HG02763 (cell line): ENCODE data around the gene ORC2.
"Not testable (repeated sequence)": the region's sequence is repeated elsewhere in the genome, so short reads cannot be mapped to it uniquely, and the experiment has no call there.

Experiments
- ATAC-seq: cut with Tn5 transposase; IDR thresholded peaks from one replicate; pipeline ENCODE4 v1.9.1; 2021; ENCODE audit warnings: mild to moderate bottlenecking, moderate library complexity; ENCODE audit not compliant: unreplicated experiment

The ORC2 gene

DNA sequence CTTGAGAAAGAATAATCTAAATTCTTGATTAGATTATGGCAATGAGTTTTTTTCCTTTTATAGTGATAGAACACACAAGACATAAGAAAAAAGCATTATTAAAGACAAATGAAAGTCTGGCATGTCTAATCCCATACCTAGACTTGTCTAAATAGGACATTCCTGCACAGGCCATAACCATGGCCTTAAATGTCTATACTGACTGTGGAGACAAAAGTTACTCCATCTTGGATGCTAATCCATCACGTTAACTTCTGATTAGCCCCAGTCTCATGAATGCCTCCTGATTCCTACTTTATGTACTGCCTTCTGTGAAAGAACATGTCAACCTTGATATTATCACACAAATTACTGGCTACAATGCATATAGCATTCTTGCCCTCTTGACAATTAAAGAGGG, 23.6 kb downstream of the ORC2 start:
- ATAC-seq, result no peak

DNA sequence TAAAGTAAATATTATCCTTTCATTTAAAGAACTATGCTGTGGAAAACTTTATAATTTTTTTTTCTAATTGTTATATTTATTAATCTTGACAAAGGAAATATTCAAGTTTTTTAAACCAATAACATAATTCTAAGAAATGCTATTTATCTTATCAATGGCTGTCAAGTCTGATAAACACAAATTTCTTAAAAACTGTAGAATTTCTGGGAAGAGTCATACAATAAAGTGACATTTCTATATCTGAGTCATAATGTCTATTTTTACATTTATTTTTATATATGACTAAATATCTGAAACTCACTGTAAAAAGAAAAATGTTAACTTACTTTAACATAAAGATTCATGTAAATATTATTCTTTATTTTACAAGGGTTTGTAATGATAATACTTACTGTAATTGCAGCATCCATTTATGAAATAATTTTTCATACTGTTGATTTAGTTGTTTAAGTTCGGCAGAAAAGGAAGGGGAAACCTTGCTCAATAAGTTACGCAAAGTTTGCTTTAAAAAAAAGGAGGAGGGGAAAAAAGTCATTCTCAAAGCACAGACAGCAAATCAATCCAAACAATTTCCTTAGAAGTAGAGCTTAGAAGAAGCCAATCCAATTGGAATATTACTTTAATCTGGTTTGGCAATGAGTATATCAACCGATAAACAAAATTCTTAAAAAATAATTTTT, 32.4 kb downstream of the ORC2 start:
- ATAC-seq, result no peak

DNA sequence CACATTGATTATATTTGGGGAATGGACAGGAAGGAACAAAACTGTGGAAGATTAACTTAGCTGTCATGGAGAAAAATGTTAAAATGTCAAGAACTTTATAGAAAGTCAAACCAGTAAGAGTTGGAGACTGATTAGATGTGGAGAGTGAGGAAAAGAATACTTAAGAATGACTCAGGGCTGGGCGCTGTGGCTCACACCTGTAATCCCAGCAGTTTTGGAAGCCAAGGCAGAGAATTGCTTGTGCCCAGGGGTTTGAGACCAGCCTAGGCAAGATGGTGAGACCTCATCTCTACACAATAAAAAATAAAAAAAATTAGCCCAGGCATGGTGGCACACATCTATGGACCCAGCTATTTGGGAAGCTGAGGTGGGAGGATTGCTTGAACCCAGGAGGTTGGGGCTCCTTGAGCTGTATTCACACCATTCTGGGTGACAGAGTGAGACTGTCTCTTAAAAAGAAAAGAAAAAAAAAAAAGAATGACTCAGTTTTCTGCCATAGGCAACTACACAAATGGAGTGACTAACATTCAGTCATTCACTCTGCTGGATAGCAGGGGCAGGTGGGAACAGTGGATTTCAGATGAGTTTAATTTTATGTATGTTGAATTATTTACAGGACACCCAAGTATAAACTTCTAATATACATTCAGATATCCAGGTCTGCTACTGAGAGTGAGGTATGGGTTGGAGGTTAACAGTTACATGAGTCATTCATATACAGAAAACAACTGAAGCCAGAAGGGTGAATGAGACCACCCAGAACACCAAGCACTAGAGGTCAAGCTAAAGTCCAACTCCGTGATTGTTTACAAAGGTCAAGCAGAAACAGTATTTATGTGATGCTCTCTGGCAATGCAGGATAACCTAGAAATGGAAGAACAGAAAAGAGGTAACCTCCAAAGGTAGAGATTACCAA, 33.9 kb downstream of the ORC2 start:
- ATAC-seq, result no peak

DNA sequence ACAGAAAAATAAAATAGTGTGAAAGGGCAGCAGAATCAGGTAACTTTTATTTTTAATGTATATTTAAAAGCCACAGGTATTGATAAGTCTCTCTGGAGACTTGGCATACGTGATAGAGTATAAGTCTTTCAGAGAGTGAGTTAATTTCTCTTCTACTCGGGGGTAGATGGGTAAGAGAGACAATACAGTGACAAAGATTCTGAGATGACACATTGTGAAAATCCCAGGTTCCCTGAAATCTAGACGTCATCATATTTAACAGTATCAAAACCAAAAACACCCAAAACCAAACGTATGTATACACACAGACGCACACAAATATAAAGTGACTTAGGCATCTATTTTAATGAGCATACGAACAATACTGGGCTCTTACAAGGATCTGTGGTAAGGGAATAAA, 41.0 kb downstream of the ORC2 start:
- no peak for ATAC-seq

DNA sequence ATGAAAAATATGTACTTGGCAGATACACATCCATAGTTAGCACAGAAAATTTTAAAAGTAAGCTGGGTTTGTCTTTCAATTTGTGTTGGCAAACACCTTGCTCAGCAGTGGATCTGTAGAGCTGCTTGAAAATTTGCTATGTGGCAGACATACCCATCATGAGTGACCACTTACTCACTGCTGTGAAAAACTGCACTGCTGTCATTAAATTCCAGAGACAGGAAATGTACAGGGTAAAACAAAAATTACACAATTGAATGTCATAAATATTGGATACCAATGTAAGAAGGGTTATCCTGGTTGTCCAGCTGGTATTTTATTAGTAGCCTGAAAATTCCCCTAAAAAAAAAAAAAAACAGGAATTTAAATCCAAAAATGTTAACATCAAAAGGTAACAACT, 49.8 kb downstream of the ORC2 start:
- no peak for ATAC-seq

DNA sequence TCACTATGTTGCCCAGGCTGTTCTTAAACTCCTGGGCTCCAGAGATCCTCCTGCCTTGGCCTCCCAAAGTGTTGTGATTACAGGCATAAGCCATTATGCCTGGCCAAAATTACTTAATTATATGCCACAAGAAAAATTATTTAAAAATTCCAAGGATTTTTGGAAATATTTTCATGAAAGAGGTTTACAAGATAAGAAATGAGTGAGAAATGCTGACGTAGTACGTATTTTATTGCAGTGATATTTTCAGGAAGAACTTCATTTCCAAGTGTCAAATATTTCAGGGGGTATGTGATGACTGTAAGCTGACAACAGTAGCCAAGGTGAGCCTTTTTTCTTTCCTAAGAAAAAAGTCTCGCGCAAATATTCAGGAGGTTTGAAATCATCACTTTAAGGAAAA, 53.5 kb downstream of the ORC2 start:
- no peak for ATAC-seq

DNA sequence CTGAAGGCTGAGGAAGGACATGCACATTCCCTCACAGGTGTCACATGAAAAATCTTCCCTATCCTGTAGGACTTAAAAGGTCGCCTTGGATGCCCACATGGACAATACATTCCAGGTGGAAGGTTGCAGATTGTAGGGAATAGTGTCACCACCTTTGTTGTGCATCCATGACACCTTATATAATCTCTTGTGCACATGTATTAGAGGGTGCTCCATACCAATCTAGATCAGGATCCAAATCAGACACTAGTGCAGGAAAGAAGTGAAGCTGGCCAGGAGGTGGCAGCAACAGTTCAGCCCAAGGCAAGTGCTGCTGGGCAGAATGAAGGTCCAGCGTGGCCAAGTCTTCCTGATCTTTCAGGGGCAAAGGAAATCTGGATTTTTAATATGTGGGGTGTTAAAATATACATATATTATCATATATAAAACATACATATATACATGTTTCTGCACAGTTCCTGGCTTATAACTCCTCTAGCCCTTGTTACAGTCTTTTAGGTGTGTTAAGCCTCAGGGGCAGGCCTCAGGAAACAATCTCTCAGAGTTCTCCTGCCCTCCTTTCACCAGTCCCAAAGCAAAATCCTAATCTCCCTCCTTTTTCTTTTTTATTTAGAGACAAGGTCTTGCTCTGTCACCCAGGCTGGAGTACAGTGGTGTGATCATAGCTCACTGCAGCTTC, 57.7 kb downstream of the ORC2 start:
- peak; percentile 44 for ATAC-seq

DNA sequence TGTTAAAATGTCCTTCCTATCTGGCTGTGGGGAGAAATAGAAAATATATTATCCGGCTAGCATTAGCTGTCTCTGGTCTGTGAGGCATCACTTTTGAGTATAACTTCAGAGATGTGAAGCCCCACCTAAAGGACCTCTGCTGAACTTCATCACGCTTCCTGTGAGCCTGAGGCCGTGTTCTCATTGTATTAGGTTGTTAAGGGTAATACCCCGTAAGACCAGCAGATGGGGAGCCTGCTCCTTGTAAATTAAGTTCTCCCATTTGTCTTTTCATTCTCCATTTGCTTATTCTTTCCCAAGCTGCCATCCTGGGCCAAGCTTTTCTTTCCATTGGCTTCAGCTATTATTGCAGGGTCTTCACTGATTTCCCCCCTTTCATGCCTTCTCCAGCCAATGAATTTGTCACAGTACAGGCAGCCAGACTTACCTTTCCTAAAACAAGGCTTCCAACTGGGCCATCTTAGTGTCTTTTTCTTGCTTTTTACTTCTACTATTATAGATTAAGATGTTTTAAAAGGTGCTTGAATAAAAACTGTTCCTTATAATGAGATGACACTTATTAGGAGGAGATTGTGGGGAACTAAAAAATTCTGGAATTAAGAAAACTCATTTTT, 61.9 kb downstream of the ORC2 start:
- ATAC-seq, result peak; percentile 84

DNA sequence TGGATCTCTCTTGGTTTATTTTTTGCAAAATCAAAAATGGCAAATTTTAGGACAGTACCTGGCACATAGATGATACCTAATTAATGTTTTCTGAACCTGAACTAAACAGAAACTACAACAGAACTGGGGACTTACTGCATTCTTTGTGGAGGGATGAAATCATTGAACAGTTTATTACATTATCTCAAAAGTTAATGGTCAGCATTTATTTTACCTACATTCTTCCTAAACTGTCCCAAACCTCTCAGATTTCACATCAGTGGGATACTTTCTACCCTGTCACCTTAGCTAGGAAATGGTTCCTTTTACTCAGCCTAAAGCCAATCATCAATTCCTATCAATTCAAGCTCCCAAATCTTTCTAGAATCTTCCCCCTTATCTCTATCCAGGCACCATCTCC, 64.0 kb downstream of the ORC2 start:
- ATAC-seq, result no peak

DNA sequence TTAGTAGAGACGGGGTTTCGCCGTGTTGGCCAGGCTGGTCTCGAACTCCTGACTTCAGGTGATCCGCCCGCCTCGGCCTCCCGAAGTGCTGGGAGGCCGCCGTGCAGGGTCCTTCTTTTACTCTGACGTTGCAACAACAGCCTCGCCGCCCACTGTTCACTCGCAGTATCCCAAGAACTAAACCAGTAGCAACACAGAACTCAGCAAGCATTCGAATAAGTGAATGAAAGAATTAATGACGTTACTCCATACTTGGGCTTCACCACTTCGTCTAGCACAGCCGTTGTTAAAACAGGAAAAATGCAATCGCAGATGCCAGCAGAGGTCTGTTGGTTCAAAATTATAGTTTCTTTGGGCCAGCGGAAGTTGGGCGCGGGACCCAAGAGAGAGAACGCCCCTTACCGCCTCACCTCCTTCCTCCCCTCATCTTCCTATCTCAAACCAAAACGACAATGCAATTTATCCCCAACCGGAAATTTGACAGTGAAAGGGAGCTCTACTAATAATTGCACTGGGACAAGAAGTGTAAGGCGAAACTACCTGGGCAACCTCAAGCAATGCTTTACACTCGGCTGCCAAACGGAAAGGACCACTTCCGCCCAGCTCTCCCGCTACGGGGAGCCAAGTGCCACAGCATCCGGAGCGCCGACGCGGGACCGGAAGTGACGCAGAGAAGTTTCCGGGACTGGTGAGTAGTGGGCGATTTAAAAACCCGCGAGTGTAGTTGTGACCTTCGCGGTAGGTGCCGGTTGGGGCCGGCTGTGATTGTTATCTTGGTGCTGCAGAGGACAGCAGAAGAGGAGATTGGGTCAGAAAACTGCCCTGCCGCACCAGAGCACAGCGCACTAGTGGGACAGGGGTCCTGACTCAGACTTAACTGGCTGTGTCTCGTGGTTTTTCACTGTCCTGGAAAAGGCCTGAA, 74.5 kb downstream of the ORC2 start, which contains the start of the genes NIF3L1 and PPIL3:
Gene NIF3L1, plus strand, starts transcription at position 668 of the 922 bp plus-strand sequence. CDS start 2,573 bp downstream, outside the sequence.
Gene PPIL3, minus strand, starts transcription at position 374 of the 922 bp plus-strand sequence. CDS start 1,462 bp downstream, outside the sequence.
- ATAC-seq, result peak; percentile 88

DNA sequence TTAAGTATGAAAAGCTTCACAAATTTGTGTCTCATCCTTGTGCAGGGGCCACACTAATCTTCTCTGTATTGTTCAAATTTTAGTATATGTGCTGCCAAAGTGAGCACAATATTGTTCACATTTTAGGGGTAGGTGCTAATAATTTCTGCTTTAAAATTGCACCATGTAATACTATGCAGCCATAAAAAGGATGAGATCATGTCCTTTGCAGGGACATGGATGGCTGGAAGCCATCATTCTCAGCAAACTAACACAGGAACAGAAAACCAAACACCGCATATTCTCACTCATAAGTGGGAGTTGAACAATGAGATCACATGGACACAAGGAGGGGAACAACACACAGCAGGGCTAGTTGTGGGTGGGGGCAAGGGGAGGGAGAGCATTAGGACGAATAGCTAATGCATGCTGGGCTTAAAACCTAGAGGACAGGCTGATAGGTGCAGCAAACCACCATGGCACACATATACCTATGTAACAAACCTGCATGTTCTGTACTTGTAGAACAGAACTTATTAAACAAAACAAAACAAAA, 81.7 kb downstream of the ORC2 start:
- ATAC-seq, result not testable (repeated sequence)

DNA sequence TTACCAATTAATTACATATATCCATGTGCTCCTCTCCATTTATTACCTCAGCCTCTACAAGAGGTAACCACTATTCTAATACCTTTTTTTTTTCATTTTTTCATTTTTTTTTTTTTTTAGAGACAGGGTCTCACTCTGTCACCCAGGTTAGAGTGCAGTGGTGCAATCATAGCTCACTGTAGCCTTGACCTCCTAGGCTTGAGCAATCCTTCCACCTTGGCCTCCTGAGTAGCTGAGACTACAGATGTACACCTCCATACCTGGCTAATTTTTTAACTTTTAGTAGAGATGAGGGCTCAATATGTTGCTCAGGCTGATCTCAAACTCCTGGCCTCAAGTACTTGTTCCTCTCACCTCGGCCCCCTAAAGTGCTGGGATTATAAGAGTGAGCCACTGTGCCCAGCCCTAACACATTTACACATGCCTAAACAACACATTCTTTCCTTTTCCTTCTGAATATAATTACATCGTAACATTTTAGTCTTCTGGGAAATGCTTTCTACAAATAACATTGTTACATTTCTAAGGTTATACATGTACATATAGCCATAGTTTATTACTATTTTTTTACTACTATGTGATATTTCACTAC, 85.1 kb downstream of the ORC2 start:
- ATAC-seq, result no peak

DNA sequence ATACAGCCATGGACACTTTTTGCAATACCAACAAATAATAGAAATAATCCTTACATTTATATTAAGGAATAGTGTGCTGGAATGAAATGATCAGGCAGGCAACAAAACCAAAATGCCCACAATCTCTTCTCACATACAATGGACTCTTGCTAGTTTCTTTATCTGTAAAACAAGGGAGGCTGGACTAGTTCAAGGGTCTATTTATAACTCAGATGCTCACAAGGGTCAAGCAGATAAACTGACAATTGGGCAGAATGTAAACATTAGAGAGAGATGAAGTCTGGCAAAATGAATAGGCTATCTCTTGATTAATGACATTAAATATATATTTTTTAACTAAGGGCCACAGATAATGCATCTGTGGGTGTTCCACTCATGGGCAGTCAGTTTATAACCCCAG, 86.0 kb downstream of the ORC2 start:
- no peak for ATAC-seq

DNA sequence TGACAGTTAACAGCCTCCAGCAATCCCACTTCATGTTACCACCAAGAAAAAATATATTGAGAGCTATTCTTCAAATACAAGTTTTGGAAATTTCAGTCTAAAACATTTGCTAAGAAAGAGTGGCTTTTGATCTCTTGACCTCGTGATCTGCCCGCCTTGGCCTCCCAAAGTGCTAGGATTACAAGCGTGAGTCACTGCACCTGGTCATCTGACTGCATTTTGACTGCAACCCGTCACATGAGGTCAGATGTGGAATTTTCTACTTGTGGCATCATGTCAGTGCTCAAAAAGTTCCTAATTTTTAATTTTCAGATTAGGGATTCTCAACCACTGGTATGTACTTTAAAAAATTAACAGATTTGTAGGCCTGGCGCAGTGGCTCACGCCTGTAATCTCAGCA, 89.9 kb downstream of the ORC2 start:
- no peak for ATAC-seq

DNA sequence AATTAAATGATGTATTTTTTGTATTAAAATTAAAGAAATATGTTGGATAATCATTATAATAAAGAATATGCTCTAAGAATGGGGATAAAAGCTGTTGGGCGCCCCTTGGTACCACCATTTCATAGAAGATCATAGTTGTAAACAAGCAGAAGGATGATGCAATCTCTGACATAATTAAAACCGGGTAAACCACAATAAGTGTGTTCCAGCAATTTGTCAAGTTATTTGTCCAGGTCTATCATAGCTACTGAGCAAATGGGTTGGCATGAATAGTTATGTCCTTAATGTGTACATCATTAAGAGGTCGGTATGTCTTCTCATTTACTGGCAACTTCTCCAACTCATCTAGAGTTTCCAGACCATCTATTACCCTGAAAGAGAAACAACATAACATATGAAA, 92.3 kb downstream of the ORC2 start:
- no peak for ATAC-seq

DNA sequence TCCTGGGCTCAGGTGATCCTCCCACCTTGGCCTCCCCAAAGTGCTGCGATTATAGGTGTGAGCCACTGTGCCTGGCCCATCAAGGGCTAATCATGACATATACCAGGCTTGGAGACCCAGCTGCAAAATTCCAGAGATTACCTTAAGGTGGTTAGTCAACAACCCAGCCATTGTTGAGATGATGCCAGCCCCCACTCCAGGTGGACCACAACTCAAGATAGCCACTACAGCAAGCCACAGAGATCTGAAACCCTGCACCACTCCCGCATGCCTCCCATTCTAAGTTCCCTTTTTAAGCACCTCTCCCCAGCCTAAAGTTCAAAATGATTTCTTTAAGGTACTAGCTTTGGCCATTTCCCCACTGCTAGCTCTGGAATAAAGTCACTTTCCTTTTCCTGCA, 94.4 kb downstream of the ORC2 start:
- ATAC-seq, result no peak

DNA sequence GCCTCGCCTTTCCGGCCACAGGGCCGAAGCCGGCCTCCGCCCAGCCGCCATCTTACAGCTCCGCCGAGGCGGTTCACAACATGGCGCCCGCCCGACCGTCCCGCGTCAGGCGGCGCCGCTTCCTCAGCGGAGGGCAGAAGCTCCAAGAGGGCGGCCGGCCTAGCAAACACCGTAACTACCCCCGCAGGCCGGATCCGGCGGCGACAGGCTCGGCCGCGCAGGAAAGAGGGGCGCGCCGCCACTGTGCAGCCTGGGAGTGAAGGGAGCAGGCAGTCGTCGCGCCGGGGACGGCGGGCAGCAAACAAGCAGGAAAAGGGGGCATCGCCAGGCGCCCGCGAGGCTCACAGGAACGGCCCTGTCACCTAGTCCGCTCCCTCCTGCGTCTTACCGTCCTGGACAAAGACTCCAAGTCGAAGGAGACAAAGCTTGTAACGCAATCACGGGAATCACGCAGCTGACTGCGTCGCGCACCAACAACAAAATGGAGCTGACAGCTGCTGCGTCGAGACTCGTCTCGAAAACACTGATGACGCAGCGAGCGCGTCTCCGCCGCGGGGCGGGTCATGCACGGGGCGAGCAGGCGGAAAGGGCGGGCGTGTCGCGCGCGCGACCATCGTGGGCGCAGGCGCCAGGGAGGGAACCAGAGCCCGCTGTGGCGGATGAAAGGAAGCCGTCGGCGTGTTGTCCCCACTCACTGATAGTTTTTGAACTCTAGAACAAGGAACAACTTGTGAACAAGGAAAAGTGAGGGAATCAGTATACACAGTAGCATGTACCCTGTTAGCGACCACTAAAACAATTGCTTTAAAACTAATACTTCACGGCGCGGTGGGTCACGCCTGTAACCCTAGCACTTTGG, 99.1 kb downstream of the ORC2 start, which contains the start of gene CLK1:
Gene CLK1, minus strand, starts transcription at position 483 of the 859 bp plus-strand sequence. CDS start 2,796 bp downstream, outside the sequence.
- peak; percentile 86 for ATAC-seq

DNA sequence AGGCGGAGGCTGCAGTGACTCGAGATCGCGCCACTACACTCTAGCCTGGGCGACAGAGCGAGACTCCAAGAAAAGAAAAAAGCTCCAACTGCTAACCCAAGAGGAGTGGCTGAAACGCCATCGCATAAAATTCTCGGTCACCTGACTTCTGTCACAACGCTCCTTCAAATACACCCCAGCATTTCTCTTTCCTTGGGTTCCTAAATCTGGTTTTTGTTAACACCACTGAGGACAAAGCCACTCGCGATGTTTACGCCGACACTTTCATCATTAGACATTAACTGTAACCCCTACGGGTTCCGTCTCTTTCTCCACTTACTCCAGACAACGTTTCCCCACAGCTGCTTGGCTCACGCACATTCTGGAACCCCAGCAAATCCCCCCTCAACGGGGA, 99.7 kb downstream of the ORC2 start:
- ATAC-seq, result no peak
